SK-N-SH treated with all-trans-retinoic acid at 6 μM for 48 hours (cell line): ENCODE measurements around the gene UBTD1.

Source experiments
- ESRRG ChIP-seq: fragments of 250-450 bp; sonication (Bioruptor Pico); IDR thresholded peaks from 2 replicates; pipeline ENCODE4 v1.6.1; 2021; ENCODE audit warnings: mild to moderate bottlenecking
- GLIS3 ChIP-seq: fragments of 250-450 bp; sonication (Bioruptor Pico); IDR thresholded peaks from 2 replicates; pipeline ENCODE4 v1.5.0; 2020; ENCODE audit warnings: mild to moderate bottlenecking, moderate library complexity
- PPARA ChIP-seq: fragments of 250-450 bp; sonication (Bioruptor Pico); IDR thresholded peaks from 2 replicates; pipeline ENCODE4 v1.5.0; 2020; ENCODE audit warnings: mild to moderate bottlenecking, borderline replicate concordance
- RARB ChIP-seq: fragments of 250-450 bp; sonication (Bioruptor Pico); IDR thresholded peaks from 2 replicates; pipeline ENCODE4 v1.8.0; 2021; ENCODE audit warnings: mild to moderate bottlenecking, moderate library complexity
- SNAI2 ChIP-seq: fragments of 250-450 bp; sonication (Bioruptor Pico); IDR thresholded peaks from 2 replicates; pipeline ENCODE4 v1.5.0; 2020; ENCODE audit warnings: mild to moderate bottlenecking, moderate library complexity
- ZC3H10 ChIP-seq: fragments of 250-450 bp; sonication (Bioruptor Pico); IDR thresholded peaks from 2 replicates; pipeline ENCODE4 v1.5.1; 2021; ENCODE audit warnings: mild to moderate bottlenecking, moderate library complexity
- ZFP3 ChIP-seq: fragments of 250-450 bp; sonication (Bioruptor Pico); IDR thresholded peaks from 2 replicates; pipeline ENCODE4 v1.5.0; 2020; ENCODE audit warnings: mild to moderate bottlenecking, moderate library complexity
- ZFP30 ChIP-seq: fragments of 450-650 bp; formaldehyde crosslinking; IDR thresholded peaks from 2 replicates; pipeline ENCODE4 v1.5.0; 2022; ENCODE audit warnings: mild to moderate bottlenecking, moderate library complexity
- ZNF565 ChIP-seq: fragments of 450-650 bp; formaldehyde crosslinking; conservative IDR thresholded peaks from 2 replicates; pipeline ENCODE4 v1.5.0; 2020; ENCODE audit warnings: low read depth, mild to moderate bottlenecking, moderate library complexity
- TF ChIP-seq, protein P1 (sequence below): fragments of 250-450 bp; sonication (Bioruptor Pico); IDR thresholded peaks from 2 replicates; pipeline ENCODE4 v1.5.1; 2020; ENCODE audit warnings: low read depth, mild to moderate bottlenecking, moderate library complexity
- TF ChIP-seq, protein P2 (sequence below): fragments of 250-450 bp; sonication (Bioruptor Pico); IDR thresholded peaks from 2 replicates; pipeline ENCODE4 v1.8.0; 2020; ENCODE audit warnings: mild to moderate bottlenecking, moderate library complexity, borderline replicate concordance
- TF ChIP-seq, protein P3 (sequence below): fragments of 250-450 bp; sonication (Bioruptor Pico); IDR thresholded peaks from 2 replicates; pipeline ENCODE4 v1.5.1; 2021; ENCODE audit warnings: mild to moderate bottlenecking, moderate library complexity

DNA sequence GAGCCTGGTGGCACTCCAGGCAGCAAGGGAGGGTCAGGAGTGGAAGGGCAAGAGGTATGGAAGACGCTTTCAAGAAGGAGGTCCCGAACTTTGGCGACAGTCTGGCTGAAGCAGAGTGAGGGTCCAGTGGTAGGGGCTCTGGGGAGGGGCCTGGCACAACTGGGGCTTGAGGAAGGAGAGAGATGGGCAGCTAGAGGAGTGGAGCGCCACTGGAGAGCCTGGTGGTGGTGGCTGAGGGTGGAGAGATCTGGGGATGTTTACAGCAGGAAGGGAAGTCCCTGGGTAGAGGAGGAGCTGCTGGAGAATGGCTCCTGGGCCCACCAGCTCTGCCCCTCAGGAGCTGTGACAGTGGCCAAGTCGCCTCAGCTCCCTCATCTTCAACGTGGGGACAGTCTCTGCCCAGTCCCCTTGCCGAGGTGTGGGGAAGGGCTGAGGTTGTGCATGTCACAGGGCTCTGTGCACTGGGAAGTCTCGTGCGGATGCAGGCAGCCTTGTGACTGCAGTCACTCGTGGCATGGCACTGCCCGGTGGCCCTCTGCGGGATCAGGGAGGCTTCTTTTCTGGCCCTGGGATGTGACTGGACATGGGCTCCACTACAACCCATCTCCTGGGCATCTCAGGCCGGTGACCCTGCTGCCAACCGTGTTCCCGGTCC is 18.5 kb downstream of the UBTD1 start:
- TF ChIP-seq GLIS3 (CRISPR knock-in tag), result no peak
- TF ChIP-seq ZFP3 (CRISPR knock-in tag), result no peak
- TF ChIP-seq ESRRG, result no peak
- TF ChIP-seq, protein P1, sequence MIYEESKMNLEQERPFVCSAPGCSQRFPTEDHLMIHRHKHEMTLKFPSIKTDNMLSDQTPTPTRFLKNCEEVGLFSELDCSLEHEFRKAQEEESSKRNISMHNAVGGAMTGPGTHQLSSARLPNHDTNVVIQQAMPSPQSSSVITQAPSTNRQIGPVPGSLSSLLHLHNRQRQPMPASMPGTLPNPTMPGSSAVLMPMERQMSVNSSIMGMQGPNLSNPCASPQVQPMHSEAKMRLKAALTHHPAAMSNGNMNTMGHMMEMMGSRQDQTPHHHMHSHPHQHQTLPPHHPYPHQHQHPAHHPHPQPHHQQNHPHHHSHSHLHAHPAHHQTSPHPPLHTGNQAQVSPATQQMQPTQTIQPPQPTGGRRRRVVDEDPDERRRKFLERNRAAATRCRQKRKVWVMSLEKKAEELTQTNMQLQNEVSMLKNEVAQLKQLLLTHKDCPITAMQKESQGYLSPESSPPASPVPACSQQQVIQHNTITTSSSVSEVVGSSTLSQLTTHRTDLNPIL (CRISPR knock-in tag), result no peak
- TF ChIP-seq, protein P2, sequence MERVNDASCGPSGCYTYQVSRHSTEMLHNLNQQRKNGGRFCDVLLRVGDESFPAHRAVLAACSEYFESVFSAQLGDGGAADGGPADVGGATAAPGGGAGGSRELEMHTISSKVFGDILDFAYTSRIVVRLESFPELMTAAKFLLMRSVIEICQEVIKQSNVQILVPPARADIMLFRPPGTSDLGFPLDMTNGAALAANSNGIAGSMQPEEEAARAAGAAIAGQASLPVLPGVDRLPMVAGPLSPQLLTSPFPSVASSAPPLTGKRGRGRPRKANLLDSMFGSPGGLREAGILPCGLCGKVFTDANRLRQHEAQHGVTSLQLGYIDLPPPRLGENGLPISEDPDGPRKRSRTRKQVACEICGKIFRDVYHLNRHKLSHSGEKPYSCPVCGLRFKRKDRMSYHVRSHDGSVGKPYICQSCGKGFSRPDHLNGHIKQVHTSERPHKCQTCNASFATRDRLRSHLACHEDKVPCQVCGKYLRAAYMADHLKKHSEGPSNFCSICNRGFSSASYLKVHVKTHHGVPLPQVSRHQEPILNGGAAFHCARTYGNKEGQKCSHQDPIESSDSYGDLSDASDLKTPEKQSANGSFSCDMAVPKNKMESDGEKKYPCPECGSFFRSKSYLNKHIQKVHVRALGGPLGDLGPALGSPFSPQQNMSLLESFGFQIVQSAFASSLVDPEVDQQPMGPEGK, result no peak
- TF ChIP-seq ZNF565, result no peak
- no peak for TF ChIP-seq RARB (CRISPR knock-in tag)
- TF ChIP-seq ZC3H10, result no peak
- TF ChIP-seq ZFP30 (CRISPR knock-in tag), result no peak
- no peak for TF ChIP-seq PPARA (CRISPR knock-in tag)
- TF ChIP-seq, protein P3, sequence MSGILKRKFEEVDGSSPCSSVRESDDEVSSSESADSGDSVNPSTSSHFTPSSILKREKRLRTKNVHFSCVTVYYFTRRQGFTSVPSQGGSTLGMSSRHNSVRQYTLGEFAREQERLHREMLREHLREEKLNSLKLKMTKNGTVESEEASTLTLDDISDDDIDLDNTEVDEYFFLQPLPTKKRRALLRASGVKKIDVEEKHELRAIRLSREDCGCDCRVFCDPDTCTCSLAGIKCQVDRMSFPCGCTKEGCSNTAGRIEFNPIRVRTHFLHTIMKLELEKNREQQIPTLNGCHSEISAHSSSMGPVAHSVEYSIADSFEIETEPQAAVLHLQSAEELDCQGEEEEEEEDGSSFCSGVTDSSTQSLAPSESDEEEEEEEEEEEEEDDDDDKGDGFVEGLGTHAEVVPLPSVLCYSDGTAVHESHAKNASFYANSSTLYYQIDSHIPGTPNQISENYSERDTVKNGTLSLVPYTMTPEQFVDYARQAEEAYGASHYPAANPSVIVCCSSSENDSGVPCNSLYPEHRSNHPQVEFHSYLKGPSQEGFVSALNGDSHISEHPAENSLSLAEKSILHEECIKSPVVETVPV (CRISPR knock-in tag), result no peak
- no peak for TF ChIP-seq SNAI2 (CRISPR knock-in tag)
